GM19452 (cell line): ENCODE measurements around the gene DNTT.

Experiments
- ATAC-seq: cut with Tn5 transposase; IDR thresholded peaks from one replicate; pipeline ENCODE4 v1.9.1; 2021; ENCODE audit not compliant: unreplicated experiment

Gene DNTT

GRCh38 chr10:96339956-96340904, 36.0 kb downstream of the DNTT start:
- no peak for ATAC-seq

GRCh38 chr10:96341219-96342182, 37.3 kb downstream of the DNTT start:
- ATAC-seq, result no peak

- no peak for ATAC-seq
These were observed 38.2 kb downstream of the DNTT start for GRCh38 chr10:96342402-96342801.

- no peak for ATAC-seq
These were observed 39.9 kb downstream of the DNTT start for GRCh38 chr10:96344178-96344577.

- no peak for ATAC-seq
These were observed 41.0 kb downstream of the DNTT start for GRCh38 chr10:96345222-96345621.

GRCh38 chr10:96346295-96346694, 42.1 kb downstream of the DNTT start:
- no peak for ATAC-seq

- ATAC-seq, result no peak
These were observed 47.8 kb downstream of the DNTT start for GRCh38 chr10:96352027-96352426.

GRCh38 chr10:96352582-96352981, 48.3 kb downstream of the DNTT start:
- no peak for ATAC-seq

GRCh38 chr10:96357038-96357620, 52.9 kb downstream of the DNTT start:
- no peak for ATAC-seq

GRCh38 chr10:96358851-96359540, 54.8 kb downstream of the DNTT start, which contains the start of gene OPALIN:
Gene OPALIN (minus strand): TSS chr10:96359002. CDS start chr10:96358896, 106 bp downstream.
- ATAC-seq, result no peak

GRCh38 chr10:96359616-96360015, 55.4 kb downstream of the DNTT start:
- ATAC-seq, result no peak

GRCh38 chr10:96360331-96360730, 56.1 kb downstream of the DNTT start:
- ATAC-seq, result no peak

GRCh38 chr10:96360766-96361165, 56.5 kb downstream of the DNTT start:
- ATAC-seq, result no peak

GRCh38 chr10:96365571-96365970, 61.3 kb downstream of the DNTT start:
- ATAC-seq, result no peak

GRCh38 chr10:96366508-96366907, 62.3 kb downstream of the DNTT start:
- no peak for ATAC-seq

- no peak for ATAC-seq
These were observed 63.2 kb downstream of the DNTT start for GRCh38 chr10:96367470-96367869.

- no peak for ATAC-seq
These were observed 64.7 kb downstream of the DNTT start for GRCh38 chr10:96368971-96369370.

- no peak for ATAC-seq
These were observed 65.8 kb downstream of the DNTT start for GRCh38 chr10:96369890-96370583.

GRCh38 chr10:96370584-96371157, 66.4 kb downstream of the DNTT start:
- no peak for ATAC-seq

GRCh38 chr10:96371356-96371755, 67.1 kb downstream of the DNTT start:
- ATAC-seq, result no peak
